GM06990 (cell line): ENCODE results near the gene LAMA2.

Experiments
- DNase-seq: peaks from one replicate; pipeline ENCODE4 v3.0.0-alpha.2; 2011; ENCODE audit not compliant: insufficient read length; ENCODE audit errors: extremely low read depth
- H3K27me3 ChIP-seq: replicated peaks from 2 replicates; pipeline ENCODE4 v1.6.0; 2011; ENCODE audit warnings: low read length; ENCODE audit not compliant: control insufficient read depth, insufficient read depth
- H3K36me3 ChIP-seq: 2 replicates; pipeline ENCODE4 v1.5.1; 2011; ENCODE audit warnings: low read length; ENCODE audit not compliant: control insufficient read depth, insufficient read depth
- H3K4me3 ChIP-seq: replicated peaks from 2 replicates; pipeline ENCODE4 v1.5.1; 2011; ENCODE audit warnings: low read depth, mild to moderate bottlenecking, control low read depth, low read length
- TF ChIP-seq, protein P1 (sequence below): IDR thresholded peaks from 2 replicates; pipeline ENCODE4 v1.5.1; 2011; ENCODE audit warnings: low read length, control low read depth, mild to moderate bottlenecking, inconsistent platforms; ENCODE audit not compliant: insufficient read depth, poor library complexity, severe bottlenecking

Gene LAMA2

DNA sequence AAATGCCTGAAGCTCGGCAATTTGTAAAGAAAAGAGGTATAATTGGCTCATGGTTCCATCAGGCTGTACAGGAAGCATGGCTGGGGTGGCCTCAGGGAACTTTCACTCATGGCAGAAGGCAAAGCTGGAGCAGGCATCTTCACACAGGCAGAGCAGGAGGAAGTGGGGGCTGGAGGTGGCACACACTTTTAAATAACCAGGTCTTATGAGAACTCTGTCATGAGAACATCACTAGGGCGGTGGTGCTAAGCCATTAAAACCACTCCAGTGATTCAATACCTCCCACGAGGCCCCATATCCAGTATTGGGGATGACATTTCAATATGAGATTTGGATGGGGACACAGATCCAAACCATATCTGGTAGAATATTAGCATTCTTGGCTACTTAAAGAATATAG is 481.8 kb downstream of the LAMA2 start:
- Histone ChIP-seq H3K27me3 (no peaks in the 10 kb centered on the region; the same call in 1 of the 2 replicates), H3K36me3 (no peaks in the 10 kb centered on the region), H3K4me3 (no peak overlapping the region)
- DNase-seq: no peak
- TF ChIP-seq, protein P1, sequence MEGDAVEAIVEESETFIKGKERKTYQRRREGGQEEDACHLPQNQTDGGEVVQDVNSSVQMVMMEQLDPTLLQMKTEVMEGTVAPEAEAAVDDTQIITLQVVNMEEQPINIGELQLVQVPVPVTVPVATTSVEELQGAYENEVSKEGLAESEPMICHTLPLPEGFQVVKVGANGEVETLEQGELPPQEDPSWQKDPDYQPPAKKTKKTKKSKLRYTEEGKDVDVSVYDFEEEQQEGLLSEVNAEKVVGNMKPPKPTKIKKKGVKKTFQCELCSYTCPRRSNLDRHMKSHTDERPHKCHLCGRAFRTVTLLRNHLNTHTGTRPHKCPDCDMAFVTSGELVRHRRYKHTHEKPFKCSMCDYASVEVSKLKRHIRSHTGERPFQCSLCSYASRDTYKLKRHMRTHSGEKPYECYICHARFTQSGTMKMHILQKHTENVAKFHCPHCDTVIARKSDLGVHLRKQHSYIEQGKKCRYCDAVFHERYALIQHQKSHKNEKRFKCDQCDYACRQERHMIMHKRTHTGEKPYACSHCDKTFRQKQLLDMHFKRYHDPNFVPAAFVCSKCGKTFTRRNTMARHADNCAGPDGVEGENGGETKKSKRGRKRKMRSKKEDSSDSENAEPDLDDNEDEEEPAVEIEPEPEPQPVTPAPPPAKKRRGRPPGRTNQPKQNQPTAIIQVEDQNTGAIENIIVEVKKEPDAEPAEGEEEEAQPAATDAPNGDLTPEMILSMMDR: no peak

DNA sequence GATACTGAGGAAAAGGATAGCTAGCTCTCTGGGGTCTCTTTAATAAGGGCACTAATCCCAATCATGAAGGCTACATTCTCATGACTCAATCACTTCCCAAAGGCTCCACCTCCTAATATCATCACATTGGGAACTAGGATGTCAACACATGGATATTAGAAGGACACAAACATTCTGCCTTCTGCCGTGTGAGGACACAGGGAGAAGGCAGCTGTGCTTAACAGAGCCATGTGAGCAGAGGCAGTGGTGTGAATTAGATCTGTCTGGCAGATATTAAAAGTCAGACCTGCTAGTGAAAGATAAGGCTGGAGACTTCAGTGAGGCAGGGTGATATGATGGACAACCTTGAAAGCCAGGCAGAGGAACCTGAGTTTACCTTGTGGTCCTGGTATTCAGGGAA is 485.1 kb downstream of the LAMA2 start:
- Histone ChIP-seq H3K4me3 (no peak overlapping the region), H3K27me3 (no peaks in the 10 kb centered on the region; the same call in 1 of the 2 replicates), H3K36me3 (no peaks in the 10 kb centered on the region)
- DNase-seq: no peak
- TF ChIP-seq, protein P1: no peak

DNA sequence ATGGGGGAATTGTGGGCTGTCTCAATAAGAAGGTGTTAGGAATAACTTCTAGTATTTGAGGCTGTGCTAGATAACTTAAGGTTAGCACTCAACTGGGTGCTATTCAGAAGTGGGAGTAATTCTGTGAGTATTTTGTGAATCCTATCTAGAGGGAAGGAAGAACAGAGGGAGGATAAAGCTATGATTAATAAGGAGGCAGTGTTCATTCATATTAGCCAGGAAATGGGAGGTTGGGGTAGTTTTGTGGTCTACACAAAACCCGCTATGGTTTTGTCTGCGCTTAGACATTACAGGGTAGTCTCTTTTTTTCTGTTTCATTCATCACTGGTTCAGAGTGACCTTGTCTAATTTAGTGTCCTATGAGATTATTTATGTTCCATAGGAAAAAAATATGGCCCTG is 486.0 kb downstream of the LAMA2 start:
- no peak for DNase-seq
- no peak overlapping the region for H3K4me3 ChIP-seq
- TF ChIP-seq, protein P1: no peak
- H3K36me3 ChIP-seq: no peaks in the 10 kb centered on the region
- H3K27me3 ChIP-seq: no peaks in the 10 kb centered on the region; the same call in 1 of the 2 replicates

DNA sequence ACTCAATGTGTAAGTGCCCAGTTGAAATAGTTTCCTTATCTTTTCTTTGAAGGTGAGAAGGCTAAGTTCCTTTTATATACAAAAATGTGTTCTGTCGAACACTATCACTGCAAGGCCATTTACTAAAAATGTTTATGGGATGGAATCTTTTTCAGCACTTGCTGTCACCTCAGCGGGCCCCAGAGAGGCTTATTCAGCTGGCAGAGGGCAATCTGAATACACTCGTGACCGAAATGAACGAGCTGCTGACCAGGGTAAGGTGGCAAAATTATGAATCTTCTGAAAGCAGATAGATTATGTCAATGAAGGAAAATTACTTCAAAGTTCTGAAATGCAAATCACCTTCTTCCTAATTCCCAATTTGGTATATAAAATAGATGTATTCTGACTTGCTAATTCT is 486.8 kb downstream of the LAMA2 start:
- H3K27me3 ChIP-seq: no peaks in the 10 kb centered on the region; the same call in 1 of the 2 replicates
- no peak for DNase-seq
- no peaks in the 10 kb centered on the region for H3K36me3 ChIP-seq
- TF ChIP-seq, protein P1: no peak
- H3K4me3 ChIP-seq: no peak overlapping the region

DNA sequence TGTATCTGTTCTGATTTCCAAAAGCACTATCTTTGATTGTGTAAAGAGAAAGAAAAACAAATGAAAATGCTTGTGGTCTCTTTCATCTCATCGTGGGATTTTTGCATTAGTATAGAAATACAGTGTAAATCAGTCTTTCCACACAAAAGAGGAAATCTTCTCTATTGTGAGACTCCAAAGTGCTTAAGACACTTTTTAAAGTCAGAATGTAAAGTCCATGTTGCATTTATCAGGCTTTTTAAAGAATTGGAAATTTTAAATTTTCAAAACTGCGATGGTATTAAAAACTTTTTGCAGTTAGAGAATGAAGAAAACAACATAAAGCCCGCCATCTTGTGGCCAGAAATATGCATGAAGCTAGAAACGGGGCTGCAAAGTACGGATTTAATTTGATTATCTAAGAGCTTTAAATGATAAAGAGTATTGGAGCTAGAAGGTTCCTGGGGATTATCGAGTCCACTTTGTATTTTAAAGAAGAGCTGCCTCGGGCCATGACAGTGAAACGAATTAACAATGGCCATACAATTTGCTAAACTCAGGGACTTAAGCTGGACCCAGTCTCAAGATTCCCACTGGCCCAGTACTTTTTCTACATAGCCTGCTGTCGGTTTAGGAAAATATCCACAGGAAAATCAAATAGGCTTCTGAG is 487.5 kb downstream of the LAMA2 start:
- no peaks in the 10 kb centered on the region for H3K36me3 ChIP-seq

More for the DNA sequence above, 487.5 kb downstream of the LAMA2 start:
- H3K4me3 ChIP-seq: no peak overlapping the region
- no peak for DNase-seq
- H3K27me3 ChIP-seq: no peaks in the 10 kb centered on the region; the same call in 1 of the 2 replicates
- TF ChIP-seq, protein P1: peak; percentile 62
